Transverse colon (tissue), 4 donors: Measurements from ENCODE around the gene DNAJC8. TPM values are rescaled to one million over a fixed set of nuclear protein-coding genes. Genes with fewer than 3 reads are reported as not detected.

Source experiments
- DNase-seq: peaks from one replicate; pipeline ENCODE4 v3.0.0-alpha.2; 2019
- H3K27ac ChIP-seq, 4 donors: fragments of 200-600 bp; sonication (generic); 2 replicates each; pipeline ENCODE4 v1.5.1; 2016 to 2018; ENCODE audit warnings: inconsistent platforms in 4 of 4
- H3K27me3 ChIP-seq: fragments of 200-600 bp; sonication (generic); 2 replicates; pipeline ENCODE4 v1.5.1; 2017; ENCODE audit warnings: inconsistent platforms
- H3K36me3 ChIP-seq, 4 donors: fragments of 200-600 bp; sonication (generic); 2 replicates each; pipeline ENCODE4 v1.5.1; 2017 to 2019; ENCODE audit warnings: inconsistent platforms in 4 of 4
- H3K4me1 ChIP-seq, 4 donors: fragments of 200-600 bp; sonication (generic); 2 replicates each; pipeline ENCODE4 v1.5.1; 2017 to 2020; ENCODE audit warnings: inconsistent platforms in 4 of 4
- H3K4me3 ChIP-seq, 4 donors: fragments of 200-600 bp; sonication (generic); 1 replicate in 1 of 4; 2 replicates in 3 of 4; pipeline versions ENCODE4 v1.5.1 to v1.6.1; 2017 to 2019; ENCODE audit warnings: inconsistent platforms in 4 of 4
- H3K9me3 ChIP-seq, 2 donors: fragments of 200-600 bp; sonication (generic); 2 replicates each; pipeline ENCODE4 v1.5.1; 2017 to 2019; ENCODE audit warnings: inconsistent platforms in 2 of 2
- EP300 ChIP-seq: sonication (generic); formaldehyde crosslinking; IDR thresholded peaks from one replicate; pipeline ENCODE4 v1.6.1; 2017; ENCODE audit warnings: antibody characterized with exemption, low read depth
- POLR2A ChIP-seq: fragments of 450-650 bp; IDR thresholded peaks from one replicate; pipeline ENCODE4 v1.6.1; 2016; ENCODE audit warnings: antibody characterized with exemption, mild to moderate bottlenecking, moderate library complexity
- POLR2AphosphoS5 ChIP-seq, 3 donors: sonication (generic); formaldehyde crosslinking; IDR thresholded peaks; one replicate each; pipeline ENCODE4 v1.6.1; 2016; ENCODE audit warnings: antibody characterized with exemption in 3 of 3
- WGBS, 2 donors: methylation state at CpG; one replicate each; pipeline ENCODE4 v1.1.5; 2018; ENCODE audit warnings: low coverage in 1 of 2; 5-methylcytosine and 5-hydroxymethylcytosine counted together
- in situ Hi-C, 4 donors: fragments of 200-750 bp; cut with MboI; loops; one replicate each; pipeline versions ENCODE4 v1.15.0 to v1.15.1; 2017; ENCODE audit warnings: low sequenced_read_pairs in 3 of 4, low pct_ligation_motif_present in 1 of 4, low pct_unique_long_range_greater_than_20kb in 1 of 4
- intact Hi-C: fragments of 100-400 bp; cut with DNase I; formaldehyde crosslinking; loops from one replicate; pipeline ENCODE4 v1.15.1; 2023; ENCODE audit warnings: low total_unique reads
- total RNA-seq, 4 donors: library from RNA; depleted of rRNA; stranded (reverse); fragments of >200 nt; gene quantifications; one replicate each; pipeline ENCODE4 v1.1.0, GENCODE V29; 2016
- TF ChIP-seq, protein P1 (sequence below), 5 experiments: fragments of 200-600 bp in 3 of 5; fragments of 450-650 bp in 2 of 5; sonication (generic) in 3 of 5; IDR thresholded peaks; 1 replicate in 2 of 5; 2 replicates in 3 of 5; pipeline ENCODE4 v1.5.1; 2016 to 2017; ENCODE audit warnings: antibody characterized with exemption in 5 of 5, inconsistent platforms in 3 of 5, mild to moderate bottlenecking in 2 of 5, moderate library complexity in 1 of 5

DNAJC8 gene
- total RNA-seq, 4 donors from 2014 or later, result 33.3 to 68.7 (median 46.8) TPM

DNA sequence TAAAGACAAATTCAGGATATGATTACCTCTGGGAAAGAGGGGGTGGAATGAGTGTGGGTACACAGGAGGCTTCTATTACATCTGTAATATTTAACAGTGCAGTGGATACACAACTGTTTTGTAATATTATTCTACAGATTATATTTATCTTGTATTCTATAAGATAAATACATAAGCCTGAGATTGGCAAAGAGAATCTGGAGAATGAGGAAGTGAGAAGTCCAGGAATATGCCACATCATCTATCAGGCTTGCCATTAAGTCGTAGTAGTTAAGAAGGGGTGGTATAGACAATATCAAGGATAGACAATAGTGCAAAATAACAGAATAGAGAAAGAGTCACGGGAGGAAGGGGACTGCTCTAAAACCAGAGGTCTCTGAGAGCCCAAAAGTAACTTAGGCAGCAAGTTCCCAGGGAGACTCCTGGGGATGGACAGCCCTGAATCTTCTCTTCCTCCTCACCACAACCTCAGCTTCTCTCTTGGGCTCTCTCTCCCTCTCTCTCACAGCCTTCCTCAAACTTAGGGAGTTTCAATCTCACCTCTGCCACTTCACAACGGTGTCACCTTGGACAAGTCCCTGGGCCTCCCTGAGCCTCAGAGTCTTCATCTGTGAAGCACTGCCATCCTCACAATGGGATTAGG, 42.4 kb downstream of the DNAJC8 start:
- 52 to 62% methylated on average over 2 to 3 of the region's 3 CpGs for WGBS, 2 donors
- no peak for DNase-seq
- TF ChIP-seq POLR2AphosphoS5 (IDR thresholded peaks at IDR 0.05) (no peak), POLR2A (no peak), EP300 (no peak)
- TF ChIP-seq, protein P1, sequence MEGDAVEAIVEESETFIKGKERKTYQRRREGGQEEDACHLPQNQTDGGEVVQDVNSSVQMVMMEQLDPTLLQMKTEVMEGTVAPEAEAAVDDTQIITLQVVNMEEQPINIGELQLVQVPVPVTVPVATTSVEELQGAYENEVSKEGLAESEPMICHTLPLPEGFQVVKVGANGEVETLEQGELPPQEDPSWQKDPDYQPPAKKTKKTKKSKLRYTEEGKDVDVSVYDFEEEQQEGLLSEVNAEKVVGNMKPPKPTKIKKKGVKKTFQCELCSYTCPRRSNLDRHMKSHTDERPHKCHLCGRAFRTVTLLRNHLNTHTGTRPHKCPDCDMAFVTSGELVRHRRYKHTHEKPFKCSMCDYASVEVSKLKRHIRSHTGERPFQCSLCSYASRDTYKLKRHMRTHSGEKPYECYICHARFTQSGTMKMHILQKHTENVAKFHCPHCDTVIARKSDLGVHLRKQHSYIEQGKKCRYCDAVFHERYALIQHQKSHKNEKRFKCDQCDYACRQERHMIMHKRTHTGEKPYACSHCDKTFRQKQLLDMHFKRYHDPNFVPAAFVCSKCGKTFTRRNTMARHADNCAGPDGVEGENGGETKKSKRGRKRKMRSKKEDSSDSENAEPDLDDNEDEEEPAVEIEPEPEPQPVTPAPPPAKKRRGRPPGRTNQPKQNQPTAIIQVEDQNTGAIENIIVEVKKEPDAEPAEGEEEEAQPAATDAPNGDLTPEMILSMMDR (IDR thresholded peaks at IDR 0.05), result no peak
- Histone ChIP-seq H3K4me1 (no peaks in the 10 kb centered on the region), H3K27me3 (no peaks in the 10 kb centered on the region), H3K9me3 (no peaks in the 10 kb centered on the region), H3K4me3 (no peak overlapping the region), H3K36me3 (no peaks in the 10 kb centered on the region), H3K27ac (no peak overlapping the region)
- in situ Hi-C loops, result loop anchor here in 1 of 4 donors (10.0 kb wide), 1 partner anchor 96 kb away; no protein-coding TSS in a partner anchor
- intact Hi-C loops, result no loop called here

DNA sequence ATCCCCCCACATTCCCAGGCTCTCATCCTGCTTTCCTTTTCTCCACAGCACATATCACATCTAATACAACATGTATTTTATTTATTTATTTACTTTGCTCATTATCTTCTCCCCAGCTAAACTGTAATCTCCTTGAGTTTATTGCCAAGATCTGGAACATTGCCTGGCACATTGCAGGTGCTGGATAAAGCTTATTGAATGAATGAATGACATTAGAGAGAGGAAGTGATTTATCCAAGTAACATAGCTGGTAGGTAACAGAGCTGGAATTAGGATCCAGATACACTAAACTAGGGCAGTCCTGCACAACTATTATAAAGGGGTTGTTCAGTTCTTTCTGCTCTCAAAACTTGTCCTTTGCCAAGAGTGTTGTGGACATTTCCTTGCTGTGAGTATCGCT, 47.8 kb downstream of the DNAJC8 start:
- no peaks in the 10 kb centered on the region for H3K9me3 ChIP-seq
- peaks cover 0 to 7% (median 0%) of the 10 kb centered on the region in 4 donors for H3K4me1 ChIP-seq
- 70 to 75% methylated on average over 1 of the region's 1 CpG for WGBS, 2 donors
- H3K27me3 ChIP-seq, result no peaks in the 10 kb centered on the region
- H3K36me3 ChIP-seq, result no peaks in the 10 kb centered on the region
- no peak overlapping the region for H3K4me3 ChIP-seq
- in situ Hi-C loops (no loop called here), intact Hi-C loops (no loop called here)
- no peak for DNase-seq
- H3K27ac ChIP-seq, result no peak overlapping the region
- TF ChIP-seq EP300, result no peak
- TF ChIP-seq POLR2A, result no peak
- no peak for TF ChIP-seq POLR2AphosphoS5 (IDR thresholded peaks at IDR 0.05)
- TF ChIP-seq, protein P1 (IDR thresholded peaks at IDR 0.05), result no peak

DNA sequence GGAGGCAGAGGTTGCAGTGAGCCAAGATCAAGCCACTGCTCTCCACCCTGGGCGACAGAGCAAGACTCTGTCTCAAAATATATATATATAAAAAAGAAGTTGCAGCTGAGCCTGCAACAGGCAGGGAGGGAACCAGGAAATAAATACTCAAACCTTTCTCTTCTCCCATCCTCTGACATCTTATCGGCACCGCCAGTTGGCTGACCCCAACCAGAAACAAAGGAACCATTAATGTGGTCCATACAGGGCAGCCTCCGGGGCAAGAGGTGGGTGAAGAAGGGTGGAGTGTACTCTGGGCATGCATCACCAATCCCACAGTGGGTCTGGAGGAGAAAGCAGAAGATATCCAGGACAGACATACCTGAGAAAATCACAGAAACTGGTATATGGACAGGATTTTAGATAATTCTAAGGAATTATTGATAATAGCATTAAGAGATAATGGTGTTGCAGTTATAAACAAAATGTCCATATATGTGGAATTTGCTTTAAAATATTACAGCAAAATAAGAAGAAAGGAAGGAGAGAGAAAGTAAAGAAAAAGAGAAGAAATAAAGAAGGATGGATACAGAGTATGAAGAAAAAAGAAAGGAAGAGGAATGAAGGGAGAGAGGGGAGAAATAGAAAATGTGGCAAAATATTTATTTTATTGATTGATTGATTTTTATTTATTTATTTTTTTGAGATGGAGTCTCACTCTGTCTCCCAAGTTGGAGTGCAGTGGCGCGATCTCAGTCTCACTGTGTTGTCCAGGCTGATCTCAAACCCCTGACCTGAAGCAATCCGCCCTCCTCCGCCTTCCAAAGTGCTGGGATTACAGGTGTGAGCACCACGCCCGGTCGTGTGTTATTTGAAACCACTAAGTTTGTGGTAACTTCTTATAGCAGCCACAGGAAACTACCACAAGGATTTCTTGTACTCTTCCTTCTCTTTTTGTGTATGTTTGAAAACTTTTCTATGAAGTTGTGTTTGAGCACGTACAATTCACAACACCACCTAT, 52.2 kb downstream of the DNAJC8 start:
- no peak for DNase-seq
- 47 to 55% methylated on average over 9 to 12 of the region's 12 CpGs for WGBS, 2 donors
- H3K27ac ChIP-seq, result no peak overlapping the region

More for the DNA sequence above, 52.2 kb downstream of the DNAJC8 start:
- no peak overlapping the region for H3K4me3 ChIP-seq
- H3K27me3 ChIP-seq, result no peaks in the 10 kb centered on the region
- H3K4me1 ChIP-seq, result peaks cover 0 to 7% (median 0%) of the 10 kb centered on the region in 4 donors
- in situ Hi-C loops, result no loop called here
- intact Hi-C loops, result no loop called here
- H3K9me3 ChIP-seq, result no peaks in the 10 kb centered on the region
- H3K36me3 ChIP-seq, result no peaks in the 10 kb centered on the region
- TF ChIP-seq EP300, result no peak
- TF ChIP-seq POLR2AphosphoS5 (IDR thresholded peaks at IDR 0.05), result no peak
- TF ChIP-seq, protein P1 (IDR thresholded peaks at IDR 0.05), result no peak
- no peak for TF ChIP-seq POLR2A
